Caco-2 (cell line): ENCODE measurements around the gene CHD9NB. TPM values are rescaled to one million over a fixed set of nuclear protein-coding genes. Genes with fewer than 3 reads are reported as not detected.

Source experiments
- BruUV-seq: library from RNA; stranded (reverse); fragments of 400-500 nt; replicated peaks from 2 replicates; lab custom pipeline; 2021; lab: Mats Ljungman, UMichigan
- CTCF ChIA-PET: fragments of 300-600 bp; sonication (Branson Sonifier 250); formaldehyde crosslinking; loops from one replicate; lab custom pipeline; 2022; ENCODE audit warnings: antibody characterized with exemption; lab: Charles Lee
- POLR2A ChIA-PET: fragments of 300-600 bp; sonication (Branson Sonifier 250); formaldehyde crosslinking; loops from one replicate; lab custom pipeline; 2022; ENCODE audit warnings: antibody characterized with exemption; lab: Charles Lee
- DNase-seq, 2 experiments: peaks; one replicate each; pipeline versions ENCODE4 v3.0.0 to v3.0.0-alpha.2; 2020 to 2022
- H3K27me3 ChIP-seq: replicated peaks from 2 replicates; pipeline ENCODE4 v1.6.0; 2011; ENCODE audit warnings: low read length; ENCODE audit not compliant: control insufficient read depth, insufficient read depth
- H3K36me3 ChIP-seq: 2 replicates; pipeline ENCODE4 v1.5.1; 2011; ENCODE audit warnings: low read length; ENCODE audit not compliant: control insufficient read depth, insufficient read depth
- H3K4me1 ChIP-seq: fragments of 250-450 bp; sonication (Bioruptor Pico); 2 replicates; pipeline ENCODE4 v1.5.1; 2020; ENCODE audit warnings: mild to moderate bottlenecking
- H3K4me3 ChIP-seq: 2 replicates; pipeline ENCODE4 v1.5.1; 2011; ENCODE audit warnings: low read depth, mild to moderate bottlenecking, control low read depth, low read length
- H3K9me3 ChIP-seq: fragments of 250-450 bp; sonication (Bioruptor Pico); 2 replicates; pipeline ENCODE4 v1.5.1; 2020; ENCODE audit warnings: mild to moderate bottlenecking, moderate library complexity
- H3K27ac Mint-ChIP-seq: one replicate; pipeline ENCODE4 v1.8.0; 2022; ENCODE audit warnings: mixed read lengths; ENCODE audit not compliant: unreplicated experiment
- H3K27me3 Mint-ChIP-seq: one replicate; pipeline ENCODE4 v1.8.0; 2022; ENCODE audit warnings: mixed read lengths; ENCODE audit not compliant: insufficient read depth, unreplicated experiment
- H3K36me3 Mint-ChIP-seq: one replicate; pipeline ENCODE4 v1.8.0; 2022; ENCODE audit warnings: mild to moderate bottlenecking, mixed read lengths; ENCODE audit not compliant: insufficient read depth, unreplicated experiment
- H3K4me1 Mint-ChIP-seq: one replicate; pipeline ENCODE4 v1.8.0; 2022; ENCODE audit warnings: low read depth, mixed read lengths; ENCODE audit not compliant: unreplicated experiment
- H3K4me3 Mint-ChIP-seq: one replicate; pipeline ENCODE4 v1.8.0; 2022; ENCODE audit warnings: mild to moderate bottlenecking, moderate library complexity, mixed read lengths; ENCODE audit not compliant: unreplicated experiment
- H3K9me3 Mint-ChIP-seq: one replicate; pipeline ENCODE4 v1.8.0; 2022; ENCODE audit warnings: mixed read lengths; ENCODE audit not compliant: unreplicated experiment
- CTCF ChIP-seq, 2 experiments: fragments of 200-600 bp in 1 of 2; IDR thresholded peaks; 1 replicate in 1 of 2; 2 replicates in 1 of 2; pipeline versions ENCODE4 v1.5.1 to v1.8.0; 2011 to 2022; ENCODE audit warnings: antibody characterized with exemption in 1 of 2, control low read depth in 1 of 2, inconsistent platforms in 1 of 2, low read depth in 1 of 2, low read length in 1 of 2, mild to moderate bottlenecking in 1 of 2, moderate library complexity in 1 of 2; ENCODE audit not compliant: insufficient read depth in 1 of 2, severe bottlenecking in 1 of 2, unreplicated experiment in 1 of 2
- intact Hi-C: fragments of 100-400 bp; cut with micrococcal nuclease; formaldehyde crosslinking; loops from one replicate; pipeline ENCODE4 v1.10.0; 2022; ENCODE audit not compliant: unreplicated experiment
- total RNA-seq: library from RNA; stranded (reverse); gene quantifications from 2 replicates; pipeline ENCODE4 v1.2.3, GENCODE V29; 2022

The CHD9NB gene
- total RNA-seq, 1 experiment from 2014 or later = not detected

GRCh38 chr16:53061256-53061655 lies 8.6 kb upstream of the CHD9NB start:
- POLR2A ChIA-PET = interaction anchor here (0.6 kb wide), 1 partner anchor 488 kb away, joined by 8 read pairs; no protein-coding TSS in a partner anchor
- intact Hi-C loops = no loop called here
- CTCF ChIA-PET = no interaction called here

GRCh38 chr16:53059672-53060071 lies 7.0 kb upstream of the CHD9NB start:
- Histone ChIP-seq H3K27me3 (no peaks in the 10 kb centered on the region), H3K4me1 (no peaks in the 10 kb centered on the region; the same call in 1 of the 2 replicates), H3K36me3 (no peaks in the 10 kb centered on the region), H3K4me3 (no peak overlapping the region), H3K9me3 (no peaks in the 10 kb centered on the region)
- Mint-ChIP-seq H3K36me3 (peaks cover 6% of the 10 kb centered on the region), H3K4me3 (no peak overlapping the region), H3K4me1 (peaks cover 8% of the 10 kb centered on the region), H3K9me3 (no peaks in the 10 kb centered on the region), H3K27me3 (no peaks in the 10 kb centered on the region), H3K27ac (no peak overlapping the region)
- ChIA-PET CTCF (no interaction called here), POLR2A (no interaction called here)
- intact Hi-C loops = loop anchor here (5.0 to 10.0 kb wide), 2 partner anchors 163 to 375 kb away; partner anchors contain the start of gene RBL2
- DNase-seq = no peak
- TF ChIP-seq CTCF (IDR thresholded peaks at IDR 0.05; ENCODE audit: insufficient read depth in 1 of 2, low read depth in 1 of 2, low read length in 1 of 2, severe bottlenecking in 1 of 2, unreplicated experiment in 1 of 2) = no peak
- BruUV-seq = no TSS peak

More at GRCh38 chr16:53061256-53061655, 8.6 kb upstream of the CHD9NB start:
- Mint-ChIP-seq H3K36me3 (no peaks in the 10 kb centered on the region), H3K4me3 (no peak overlapping the region), H3K27ac (no peak overlapping the region), H3K4me1 (peaks cover 2% of the 10 kb centered on the region), H3K27me3 (no peaks in the 10 kb centered on the region), H3K9me3 (no peaks in the 10 kb centered on the region)
- no peaks in the 10 kb centered on the region for H3K9me3 ChIP-seq
- no peak for TF ChIP-seq CTCF (IDR thresholded peaks at IDR 0.05; ENCODE audit: insufficient read depth in 1 of 2, low read depth in 1 of 2, low read length in 1 of 2, severe bottlenecking in 1 of 2, unreplicated experiment in 1 of 2)
- no peaks in the 10 kb centered on the region for H3K36me3 ChIP-seq
- H3K4me1 ChIP-seq = no peaks in the 10 kb centered on the region; the same call in 1 of the 2 replicates
- no TSS peak for BruUV-seq
- no peak overlapping the region for H3K4me3 ChIP-seq
- DNase-seq = no peak
- H3K27me3 ChIP-seq = no peaks in the 10 kb centered on the region

GRCh38 chr16:53058882-53059281 lies 6.2 kb upstream of the CHD9NB start:
- no peak for TF ChIP-seq CTCF (IDR thresholded peaks at IDR 0.05; ENCODE audit: insufficient read depth in 1 of 2, low read depth in 1 of 2, low read length in 1 of 2, severe bottlenecking in 1 of 2, unreplicated experiment in 1 of 2)
- ChIA-PET POLR2A (no interaction called here), CTCF (no interaction called here)
- peaks cover 3% of the 10 kb centered on the region; the same call in 1 of the 2 replicates for H3K4me1 ChIP-seq
- no peak overlapping the region for H3K4me3 ChIP-seq
- Mint-ChIP-seq H3K27me3 (no peaks in the 10 kb centered on the region), H3K4me1 (peaks cover 8% of the 10 kb centered on the region), H3K9me3 (no peaks in the 10 kb centered on the region), H3K36me3 (peaks cover 6% of the 10 kb centered on the region), H3K27ac (no peak overlapping the region), H3K4me3 (no peak overlapping the region)
- no peaks in the 10 kb centered on the region for H3K9me3 ChIP-seq
- BruUV-seq = no TSS peak
- intact Hi-C loops = loop anchor here (5.0 to 10.0 kb wide), 2 partner anchors 163 to 376 kb away; partner anchors contain the start of gene RBL2
- DNase-seq = no peak
- H3K27me3 ChIP-seq = no peaks in the 10 kb centered on the region
- no peaks in the 10 kb centered on the region for H3K36me3 ChIP-seq
